Measurements from ENCODE around the gene NPTX1.

- no peak for TF ChIP-seq EZH2 (IDR thresholded peaks at IDR 0.05; ENCODE audit: borderline replicate concordance, insufficient read depth, low read length, poor library complexity, severe bottlenecking)
- TF ChIP-seq TAF1 (IDR thresholded peaks at IDR 0.05; ENCODE audit: low read depth): no peak
- TF ChIP-seq CTCF (IDR thresholded peaks at IDR 0.05; ENCODE audit: poor library complexity, severe bottlenecking): no peak
- TF ChIP-seq SMC3 (conservative IDR thresholded peaks at IDR 0.05; ENCODE audit: poor library complexity): no peak
- TF ChIP-seq POLR2AphosphoS5 (IDR thresholded peaks at IDR 0.05): no peak
- no peak for TF ChIP-seq REST (IDR thresholded peaks at IDR 0.05; ENCODE audit: borderline replicate concordance)
- TF ChIP-seq EP300 (conservative IDR thresholded peaks at IDR 0.05; ENCODE audit: poor library complexity, severe bottlenecking): no peak
- TF ChIP-seq RAD21 (conservative IDR thresholded peaks at IDR 0.05): no peak
- no peak for TF ChIP-seq MXI1 (conservative IDR thresholded peaks at IDR 0.05; ENCODE audit: poor library complexity, severe bottlenecking)
These were observed 26.4 kb downstream of the NPTX1 start for GRCh38 chr17:80449930-80450576.

Measured in neural cell (in vitro differentiated cells).